ENCODE measurements around the gene ELL. TPM values are rescaled to one million over a fixed set of nuclear protein-coding genes. Genes with fewer than 3 reads are reported as not detected.
"Not testable (repeated sequence)": the region's sequence is repeated elsewhere in the genome, so short reads cannot be mapped to it uniquely, and the experiment has no call there.

ELL gene
- total RNA-seq, 1 donor from 2014 or later, result 7.5 TPM

GRCh38 chr19:18422530-18423191 lies 99.2 kb downstream of the ELL start:
- DNase-seq (no peak), ATAC-seq (ENCODE audit: poor library complexity) (no peak)
- intact Hi-C loops (cut with DNase I), result no loop called here

GRCh38 chr19:18421371-18421959 lies 100.4 kb downstream of the ELL start:
- ATAC-seq (ENCODE audit: poor library complexity) (no peak), DNase-seq (no peak)
- intact Hi-C loops (cut with DNase I), result no loop called here

- intact Hi-C loops (cut with DNase I), result no loop called here
- ATAC-seq (ENCODE audit: poor library complexity), result no peak
These were observed 100.9 kb downstream of the ELL start for GRCh38 chr19:18420930-18421329.

GRCh38 chr19:18419699-18420460 lies 102.0 kb downstream of the ELL start:
- DNase-seq, result no peak

More at GRCh38 chr19:18420930-18421329, 100.9 kb downstream of the ELL start:
- DNase-seq, result no peak

GRCh38 chr19:18419195-18419698 lies 102.6 kb downstream of the ELL start, which contains the start of gene SSBP4:
Gene SSBP4 (plus strand): TSS chr19:18419398. CDS start chr19:18419649, 251 bp downstream.
- intact Hi-C loops (cut with DNase I), result no loop called here
- DNase-seq, result peak; percentile 85
- peak; percentile 37 for ATAC-seq (ENCODE audit: poor library complexity)

More at GRCh38 chr19:18419699-18420460, 102.0 kb downstream of the ELL start:
- intact Hi-C loops (cut with DNase I), result no loop called here
- no peak for ATAC-seq (ENCODE audit: poor library complexity)

GRCh38 chr19:18418483-18419194 lies 103.2 kb downstream of the ELL start:
- ATAC-seq (ENCODE audit: poor library complexity) (peak; percentile 2), DNase-seq (peak; percentile 70)
- intact Hi-C loops (cut with DNase I), result no loop called here

GRCh38 chr19:18418029-18418482 lies 103.8 kb downstream of the ELL start:
- ATAC-seq (ENCODE audit: poor library complexity) (peak; percentile 0), DNase-seq (no peak)
- intact Hi-C loops (cut with DNase I), result no loop called here

- DNase-seq (peak; percentile 91), ATAC-seq (ENCODE audit: poor library complexity) (peak; percentile 60)
- intact Hi-C loops (cut with DNase I), result no loop called here
These were observed 104.4 kb downstream of the ELL start for GRCh38 chr19:18417250-18418028.

GRCh38 chr19:18416778-18417249 lies 105.1 kb downstream of the ELL start:
- intact Hi-C loops (cut with DNase I), result no loop called here
- ATAC-seq (ENCODE audit: poor library complexity), result peak; percentile 64
- peak; percentile 95 for DNase-seq

- peak; percentile 27 for ATAC-seq (ENCODE audit: poor library complexity)
- intact Hi-C loops (cut with DNase I), result no loop called here
These were observed 106.5 kb downstream of the ELL start for GRCh38 chr19:18415178-18415867.

GRCh38 chr19:18414504-18415177 lies 107.2 kb downstream of the ELL start:
- no peak for ATAC-seq (ENCODE audit: poor library complexity)
- intact Hi-C loops (cut with DNase I), result loop anchor here (5.0 kb wide), 3 partner anchors 67 to 207 kb away; no protein-coding TSS in a partner anchor
- peak; percentile 60 for DNase-seq

More at GRCh38 chr19:18415178-18415867, 106.5 kb downstream of the ELL start:
- peak; percentile 83 for DNase-seq

- ATAC-seq (ENCODE audit: poor library complexity), result no peak
- intact Hi-C loops (cut with DNase I), result loop anchor here (5.0 kb wide), 3 partner anchors 65 to 205 kb away; no protein-coding TSS in a partner anchor
- DNase-seq, result no peak
These were observed 109.1 kb downstream of the ELL start for GRCh38 chr19:18412610-18413239.

GRCh38 chr19:18408053-18408476 lies 113.8 kb downstream of the ELL start:
- intact Hi-C loops (cut with DNase I), result no loop called here
- peak; percentile 34 for ATAC-seq (ENCODE audit: poor library complexity)

GRCh38 chr19:18406749-18407148 lies 115.1 kb downstream of the ELL start:
- ATAC-seq (ENCODE audit: poor library complexity) (no peak), DNase-seq (no peak)
- intact Hi-C loops (cut with DNase I), result no loop called here

More at GRCh38 chr19:18408053-18408476, 113.8 kb downstream of the ELL start:
- DNase-seq, result peak; percentile 57

- ATAC-seq (ENCODE audit: poor library complexity); DNase-seq; intact Hi-C loops (cut with DNase I): not testable (repeated sequence)
These were observed 116.1 kb downstream of the ELL start for GRCh38 chr19:18405754-18406153.
